ENCODE measurements around the gene ZNF503. TPM values are rescaled to one million over a fixed set of nuclear protein-coding genes. Genes with fewer than 3 reads are reported as not detected.
A peak's percentile ranks its signal among the peaks of the same experiment; 100 is the strongest.

The ZNF503 gene
- total RNA-seq, 1 experiment from 2014 or later = 1.5 TPM

DNA sequence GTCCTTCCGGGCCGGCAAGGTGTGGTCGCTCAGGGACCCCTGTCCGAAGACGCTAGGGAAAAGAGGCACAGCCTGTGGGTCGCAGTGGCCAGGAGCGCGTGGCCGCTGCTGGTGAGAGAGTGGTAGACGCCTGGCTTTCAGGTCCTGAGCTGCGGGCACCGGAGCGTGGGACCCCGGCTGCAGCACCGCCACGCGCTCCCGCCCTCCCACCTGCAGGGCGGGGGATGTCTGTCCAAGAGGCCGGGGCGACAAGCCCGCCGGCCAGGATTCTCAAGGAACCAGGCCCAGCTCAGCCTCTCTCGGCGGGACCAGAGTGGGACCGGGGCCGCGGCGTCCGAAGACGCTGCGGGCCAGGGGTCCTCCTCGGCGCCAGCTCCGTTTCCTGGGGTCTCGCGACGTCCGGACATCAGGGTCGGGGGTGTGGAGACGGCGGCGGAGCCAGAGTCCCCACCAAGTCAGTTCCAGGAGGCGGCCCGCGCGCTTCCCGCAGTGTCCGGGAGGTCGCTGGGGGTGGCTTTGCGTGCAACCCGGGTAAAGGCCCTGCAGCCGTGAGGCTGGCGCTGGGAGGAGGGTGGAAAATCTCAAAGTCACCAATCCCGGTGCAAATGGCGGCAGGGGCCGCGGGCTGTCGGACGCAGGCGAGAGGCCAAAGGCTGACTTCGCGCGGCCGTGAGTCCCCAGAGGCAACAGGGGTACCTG lies 5.5 kb downstream of the ZNF503 start:
- peaks cover 5% of the 10 kb centered on the region for H4K20me1 ChIP-seq (ENCODE audit: insufficient read depth)
- no peaks in the 10 kb centered on the region for H3K27me3 ChIP-seq (ENCODE audit: insufficient read depth, low read depth)
- H3K4me2 ChIP-seq = peak overlapping the region; percentile 88
- H3K9me3 ChIP-seq (ENCODE audit: insufficient read depth, low read depth) = no peaks in the 10 kb centered on the region
- peaks cover 69% of the 10 kb centered on the region for H3K79me2 ChIP-seq (ENCODE audit: low read depth)
- peak; percentile 21 to 43 for DNase-seq
- BruUV-seq (replicated peaks) = no TSS peak
- H3K4me1 ChIP-seq (replicated peaks; ENCODE audit: insufficient read depth) = peaks cover 14% of the 10 kb centered on the region
- H3F3A ChIP-seq (ENCODE audit: insufficient read depth, low read depth) = peaks cover 8% of the 10 kb centered on the region; the same call in 1 of the 2 replicates
- H3K9me2 ChIP-seq (ENCODE audit: insufficient read depth) = no peaks in the 10 kb centered on the region
- POLR2A ChIA-PET (ENCODE audit: unreplicated experiment) = no interaction called here
- H3K27ac ChIP-seq = peak overlapping the region; percentile 90
- intact Hi-C loops (cut with micrococcal nuclease; ENCODE audit: unreplicated experiment) = loop anchor here (2.0 kb wide), 4 partner anchors 101 to 207 kb away; no protein-coding TSS in a partner anchor
- peak overlapping the region; percentile 84 for H2AFZ ChIP-seq
- CTCF ChIA-PET = interaction anchor here (0.6 kb wide), 2 partner anchors 25 to 166 kb away, joined by 3 to 6 read pairs; no protein-coding TSS in a partner anchor
- H3K4me3 ChIP-seq = peak overlapping the region; percentile 84
- TF ChIP-seq CTCF (conservative IDR thresholded peaks at IDR 0.05) (no peak), EZH2 (IDR thresholded peaks at IDR 0.05; ENCODE audit: low read depth) (no peak)
- H3K36me3 ChIP-seq (ENCODE audit: low read depth) = peaks cover 7% of the 10 kb centered on the region; the same call in 1 of the 2 replicates

GRCh38 chr10:75395066-75395931 lies 6.3 kb downstream of the ZNF503 start:
- CTCF ChIA-PET = interaction anchor here (0.6 kb wide), 2 partner anchors 24 to 165 kb away, joined by 3 to 6 read pairs; no protein-coding TSS in a partner anchor
- peak overlapping the region; percentile 84 for H2AFZ ChIP-seq
- H3K27me3 ChIP-seq (ENCODE audit: insufficient read depth, low read depth) = no peaks in the 10 kb centered on the region
- no peaks in the 10 kb centered on the region for H3K9me3 ChIP-seq (ENCODE audit: insufficient read depth, low read depth)
- peak overlapping the region; percentile 84 for H3K4me3 ChIP-seq
- TF ChIP-seq CTCF (conservative IDR thresholded peaks at IDR 0.05) = peak; percentile 90
- TF ChIP-seq EZH2 (IDR thresholded peaks at IDR 0.05; ENCODE audit: low read depth) = no peak
- DNase-seq = peak; percentile 58 to 60
- intact Hi-C loops (cut with micrococcal nuclease; ENCODE audit: unreplicated experiment) = loop anchor here (2.0 kb wide), 4 partner anchors 100 to 206 kb away; no protein-coding TSS in a partner anchor
- peaks cover 61% of the 10 kb centered on the region for H3K79me2 ChIP-seq (ENCODE audit: low read depth)
- H3F3A ChIP-seq (ENCODE audit: insufficient read depth, low read depth) = peaks cover 8% of the 10 kb centered on the region; the same call in 1 of the 2 replicates
- peaks cover 14% of the 10 kb centered on the region for H3K4me1 ChIP-seq (replicated peaks; ENCODE audit: insufficient read depth)
- peaks cover 7% of the 10 kb centered on the region; the same call in 1 of the 2 replicates for H3K36me3 ChIP-seq (ENCODE audit: low read depth)
- POLR2A ChIA-PET (ENCODE audit: unreplicated experiment) = no interaction called here
- peaks cover 3% of the 10 kb centered on the region for H4K20me1 ChIP-seq (ENCODE audit: insufficient read depth)
- peak overlapping the region; percentile 90 for H3K27ac ChIP-seq
- H3K4me2 ChIP-seq = peak overlapping the region; percentile 88
- no peaks in the 10 kb centered on the region for H3K9me2 ChIP-seq (ENCODE audit: insufficient read depth)
- BruUV-seq (replicated peaks) = no TSS peak

DNA sequence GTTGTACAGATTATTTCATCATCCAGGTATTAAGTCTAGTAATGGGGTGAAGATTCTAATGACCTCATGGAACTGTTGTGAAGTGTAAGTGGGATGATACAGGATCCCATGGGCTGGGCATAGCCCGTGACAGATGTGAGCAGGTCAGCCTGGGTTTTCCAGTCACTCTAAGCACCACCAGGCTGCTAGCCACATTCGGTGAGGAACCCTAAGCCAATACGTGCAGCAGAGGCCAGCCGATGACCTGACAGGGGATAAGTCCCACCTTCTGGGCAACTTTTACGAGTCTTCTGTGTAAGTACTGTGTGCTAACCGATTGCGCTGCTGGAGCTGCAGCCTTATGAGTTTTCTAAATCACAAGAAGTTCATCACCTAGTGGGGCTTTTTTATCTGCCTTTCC lies 7.3 kb downstream of the ZNF503 start:
- H3K9me3 ChIP-seq (ENCODE audit: insufficient read depth, low read depth) = no peaks in the 10 kb centered on the region
- H3K9me2 ChIP-seq (ENCODE audit: insufficient read depth) = no peaks in the 10 kb centered on the region
- no peaks in the 10 kb centered on the region for H3K27me3 ChIP-seq (ENCODE audit: insufficient read depth, low read depth)
- no peak for TF ChIP-seq CTCF (conservative IDR thresholded peaks at IDR 0.05)
- TF ChIP-seq EZH2 (IDR thresholded peaks at IDR 0.05; ENCODE audit: low read depth) = no peak
- BruUV-seq (replicated peaks) = no TSS peak
- intact Hi-C loops (cut with micrococcal nuclease; ENCODE audit: unreplicated experiment) = loop anchor here (2.0 kb wide), 4 partner anchors 99 to 205 kb away; no protein-coding TSS in a partner anchor
- peaks cover 14% of the 10 kb centered on the region for H3K4me1 ChIP-seq (replicated peaks; ENCODE audit: insufficient read depth)
- H3K27ac ChIP-seq = peak overlapping the region; percentile 90; the same call in 1 of the 2 replicates
- H4K20me1 ChIP-seq (ENCODE audit: insufficient read depth) = no peaks in the 10 kb centered on the region; the same call in 1 of the 2 replicates
- ChIA-PET POLR2A (ENCODE audit: unreplicated experiment) (no interaction called here), CTCF (no interaction called here)
- no peak overlapping the region for H2AFZ ChIP-seq
- peaks cover 50% of the 10 kb centered on the region for H3K79me2 ChIP-seq (ENCODE audit: low read depth)
- H3K36me3 ChIP-seq (ENCODE audit: low read depth) = peaks cover 7% of the 10 kb centered on the region; the same call in 1 of the 2 replicates
- no peak for DNase-seq
- H3K4me2 ChIP-seq = peak overlapping the region; percentile 88
- no peak overlapping the region; the same call in 1 of the 2 replicates for H3K4me3 ChIP-seq
- H3F3A ChIP-seq (ENCODE audit: insufficient read depth, low read depth) = peaks cover 8% of the 10 kb centered on the region; the same call in 1 of the 2 replicates
